Suprapubic skin (tissue), 4 donors: ENCODE measurements around the gene DOHH. TPM values are rescaled to one million over a fixed set of nuclear protein-coding genes. Genes with fewer than 3 reads are reported as not detected.

ENCODE experiments used
- DNase-seq, 2 donors: peaks; one replicate each; pipeline ENCODE4 v3.0.0-alpha.2; 2019; ENCODE audit warnings: low spot score in 2 of 2
- H3K27ac ChIP-seq: fragments of 200-600 bp; sonication (generic); one replicate; pipeline ENCODE4 v1.5.1; 2019
- H3K27me3 ChIP-seq: fragments of 200-600 bp; sonication (generic); one replicate; pipeline ENCODE4 v1.5.1; 2019
- H3K36me3 ChIP-seq: fragments of 200-600 bp; sonication (generic); one replicate; pipeline ENCODE4 v1.5.1; 2019
- H3K4me1 ChIP-seq: fragments of 200-600 bp; sonication (generic); one replicate; pipeline ENCODE4 v1.5.1; 2019
- H3K4me3 ChIP-seq: fragments of 200-600 bp; sonication (generic); one replicate; pipeline ENCODE4 v1.5.1; 2019; ENCODE audit warnings: mild to moderate bottlenecking
- H3K9me3 ChIP-seq: fragments of 200-600 bp; sonication (generic); one replicate; pipeline ENCODE4 v1.5.1; 2019
- EP300 ChIP-seq: sonication (generic); formaldehyde crosslinking; IDR thresholded peaks from one replicate; pipeline ENCODE4 v1.6.1; 2017; ENCODE audit warnings: antibody characterized with exemption
- POLR2A ChIP-seq, 2 donors: fragments of 450-650 bp; IDR thresholded peaks; one replicate each; pipeline ENCODE4 v1.6.1; 2017; ENCODE audit warnings: antibody characterized with exemption in 2 of 2, mild to moderate bottlenecking in 2 of 2, moderate library complexity in 2 of 2
- POLR2AphosphoS5 ChIP-seq, 3 donors: sonication (generic); formaldehyde crosslinking; IDR thresholded peaks; one replicate each; pipeline ENCODE4 v1.6.1; 2017; ENCODE audit warnings: antibody characterized with exemption in 3 of 3
- WGBS: methylation state at CpG from one replicate; pipeline ENCODE4 v1.1.5; 2018; 5-methylcytosine and 5-hydroxymethylcytosine counted together
- total RNA-seq, 4 donors: library from RNA; depleted of rRNA; stranded (reverse); fragments of >200 nt; gene quantifications; one replicate each; pipeline ENCODE4 v1.1.0, GENCODE V29; 2016
- TF ChIP-seq, protein P1 (sequence below), 2 donors: fragments of 200-600 bp in 1 of 2; fragments of 450-650 bp in 1 of 2; sonication (generic) in 1 of 2; IDR thresholded peaks; one replicate each; pipeline ENCODE4 v1.5.1; 2016 to 2019; ENCODE audit warnings: antibody characterized with exemption in 2 of 2, mild to moderate bottlenecking in 1 of 2, moderate library complexity in 1 of 2

DOHH gene
- total RNA-seq, 4 donors from 2014 or later = 10.9 to 21.7 (median 17.9) TPM

- no peaks in the 10 kb centered on the region for H3K4me1 ChIP-seq
- H3K27me3 ChIP-seq = no peaks in the 10 kb centered on the region
- no peaks in the 10 kb centered on the region for H3K9me3 ChIP-seq
- peak in 1 of 2 donors; percentile 50 for DNase-seq
- H3K4me3 ChIP-seq = no peak overlapping the region
- WGBS = 76% methylated on average over 5 of the region's 28 CpGs
- peaks cover 76% of the 10 kb centered on the region for H3K36me3 ChIP-seq
- TF ChIP-seq, protein P1, sequence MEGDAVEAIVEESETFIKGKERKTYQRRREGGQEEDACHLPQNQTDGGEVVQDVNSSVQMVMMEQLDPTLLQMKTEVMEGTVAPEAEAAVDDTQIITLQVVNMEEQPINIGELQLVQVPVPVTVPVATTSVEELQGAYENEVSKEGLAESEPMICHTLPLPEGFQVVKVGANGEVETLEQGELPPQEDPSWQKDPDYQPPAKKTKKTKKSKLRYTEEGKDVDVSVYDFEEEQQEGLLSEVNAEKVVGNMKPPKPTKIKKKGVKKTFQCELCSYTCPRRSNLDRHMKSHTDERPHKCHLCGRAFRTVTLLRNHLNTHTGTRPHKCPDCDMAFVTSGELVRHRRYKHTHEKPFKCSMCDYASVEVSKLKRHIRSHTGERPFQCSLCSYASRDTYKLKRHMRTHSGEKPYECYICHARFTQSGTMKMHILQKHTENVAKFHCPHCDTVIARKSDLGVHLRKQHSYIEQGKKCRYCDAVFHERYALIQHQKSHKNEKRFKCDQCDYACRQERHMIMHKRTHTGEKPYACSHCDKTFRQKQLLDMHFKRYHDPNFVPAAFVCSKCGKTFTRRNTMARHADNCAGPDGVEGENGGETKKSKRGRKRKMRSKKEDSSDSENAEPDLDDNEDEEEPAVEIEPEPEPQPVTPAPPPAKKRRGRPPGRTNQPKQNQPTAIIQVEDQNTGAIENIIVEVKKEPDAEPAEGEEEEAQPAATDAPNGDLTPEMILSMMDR (IDR thresholded peaks at IDR 0.05) = no peak
- TF ChIP-seq POLR2A (IDR thresholded peaks at IDR 0.05) (no peak), EP300 (no peak), POLR2AphosphoS5 (IDR thresholded peaks at IDR 0.05) (no peak)
- no peak overlapping the region for H3K27ac ChIP-seq
Measured at GRCh38 chr19:3526507-3527237, 26.2 kb upstream of the DOHH start.

DNA sequence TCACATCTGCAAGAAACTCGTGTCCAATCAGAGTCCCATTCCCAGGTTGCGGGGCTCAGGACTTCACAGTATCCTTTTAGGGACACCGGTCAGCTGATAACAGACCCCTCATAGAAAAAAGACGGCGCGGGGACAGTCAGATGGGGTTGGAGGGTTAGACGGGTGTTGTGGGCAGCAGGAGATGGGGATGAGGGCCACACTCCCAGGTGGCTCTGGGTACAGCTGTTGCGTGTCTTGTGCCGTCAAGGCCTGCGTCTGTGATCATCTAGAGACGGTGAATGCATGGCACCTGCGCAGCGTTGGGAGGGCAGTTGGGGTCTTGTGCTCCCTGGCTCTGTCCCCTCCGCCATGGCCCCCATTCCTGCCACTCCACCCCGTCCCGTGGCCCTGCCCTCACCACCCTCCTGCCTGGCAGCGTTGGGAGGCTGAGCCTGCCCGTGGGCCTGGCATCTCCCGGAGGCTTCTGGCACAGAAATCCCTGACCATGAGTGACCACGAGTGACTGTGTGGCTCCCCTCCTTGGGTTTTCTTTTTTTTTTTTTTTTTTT is 24.5 kb upstream of the DOHH start:
- no peak for TF ChIP-seq POLR2AphosphoS5 (IDR thresholded peaks at IDR 0.05)
- TF ChIP-seq EP300 = no peak
- TF ChIP-seq POLR2A (IDR thresholded peaks at IDR 0.05) = no peak
- TF ChIP-seq, protein P1 (IDR thresholded peaks at IDR 0.05) = no peak
- DNase-seq = no peak
- Histone ChIP-seq H3K27me3 (no peaks in the 10 kb centered on the region), H3K4me1 (peaks cover 17% of the 10 kb centered on the region), H3K9me3 (no peaks in the 10 kb centered on the region), H3K4me3 (no peak overlapping the region), H3K36me3 (peaks cover 63% of the 10 kb centered on the region), H3K27ac (no peak overlapping the region)
- WGBS = 95% methylated on average over 20 of the region's 20 CpGs

GRCh38 chr19:3524078-3524842 is 23.8 kb upstream of the DOHH start:
- TF ChIP-seq POLR2AphosphoS5 (IDR thresholded peaks at IDR 0.05) = no peak
- no peak for TF ChIP-seq POLR2A (IDR thresholded peaks at IDR 0.05)
- peak in 1 of 2 donors; percentile 50 for DNase-seq
- Histone ChIP-seq H3K4me1 (peaks cover 19% of the 10 kb centered on the region), H3K9me3 (no peaks in the 10 kb centered on the region), H3K27ac (no peak overlapping the region), H3K4me3 (no peak overlapping the region), H3K27me3 (no peaks in the 10 kb centered on the region), H3K36me3 (peaks cover 70% of the 10 kb centered on the region)
- WGBS = 93% methylated on average over 28 of the region's 33 CpGs

DNA sequence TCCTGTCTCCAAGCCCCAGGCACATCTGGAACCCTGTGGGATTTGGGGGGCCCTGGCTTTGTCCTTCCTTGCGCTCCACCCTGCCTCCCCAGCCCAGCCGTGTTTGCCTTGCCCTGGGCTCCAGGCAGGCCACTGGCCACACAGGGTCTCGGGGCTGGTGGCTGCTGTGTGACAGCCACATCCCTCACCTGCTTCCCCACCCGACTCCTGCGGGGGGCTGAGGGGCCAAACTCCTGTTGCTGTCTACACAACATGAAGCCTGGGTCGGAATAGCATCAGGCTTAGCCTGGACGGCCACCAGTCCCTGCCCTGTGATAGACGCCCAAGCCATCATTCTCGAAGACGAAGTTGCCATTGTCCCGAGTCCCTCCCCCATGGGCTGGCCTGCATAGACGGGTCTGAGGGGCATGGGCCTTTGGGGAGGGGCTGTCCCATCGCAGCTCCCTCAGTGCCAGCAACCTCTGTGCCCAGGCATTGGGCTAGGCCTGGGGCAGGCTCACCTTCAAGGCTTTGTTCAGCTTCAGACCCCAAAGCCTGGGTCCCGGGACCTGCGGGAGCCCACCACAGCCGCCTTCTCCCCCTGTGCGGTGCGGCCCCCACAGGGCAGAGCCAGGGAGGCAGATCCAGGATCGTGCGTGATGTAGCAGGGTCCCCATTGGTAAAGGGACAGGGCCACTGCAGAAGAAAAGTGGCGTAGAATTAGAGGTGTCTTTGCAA is 23.0 kb upstream of the DOHH start:
- WGBS = 93% methylated on average over 3 of the region's 21 CpGs
- H3K27me3 ChIP-seq = no peaks in the 10 kb centered on the region
- TF ChIP-seq POLR2A (IDR thresholded peaks at IDR 0.05) = no peak
- TF ChIP-seq, protein P1 (IDR thresholded peaks at IDR 0.05) = no peak
- no peak for TF ChIP-seq EP300
- TF ChIP-seq POLR2AphosphoS5 (IDR thresholded peaks at IDR 0.05) = no peak
- no peak overlapping the region for H3K4me3 ChIP-seq
- H3K36me3 ChIP-seq = peaks cover 72% of the 10 kb centered on the region
- no peaks in the 10 kb centered on the region for H3K9me3 ChIP-seq
- H3K4me1 ChIP-seq = peaks cover 19% of the 10 kb centered on the region
- no peak overlapping the region for H3K27ac ChIP-seq
- DNase-seq = no peak

DNA sequence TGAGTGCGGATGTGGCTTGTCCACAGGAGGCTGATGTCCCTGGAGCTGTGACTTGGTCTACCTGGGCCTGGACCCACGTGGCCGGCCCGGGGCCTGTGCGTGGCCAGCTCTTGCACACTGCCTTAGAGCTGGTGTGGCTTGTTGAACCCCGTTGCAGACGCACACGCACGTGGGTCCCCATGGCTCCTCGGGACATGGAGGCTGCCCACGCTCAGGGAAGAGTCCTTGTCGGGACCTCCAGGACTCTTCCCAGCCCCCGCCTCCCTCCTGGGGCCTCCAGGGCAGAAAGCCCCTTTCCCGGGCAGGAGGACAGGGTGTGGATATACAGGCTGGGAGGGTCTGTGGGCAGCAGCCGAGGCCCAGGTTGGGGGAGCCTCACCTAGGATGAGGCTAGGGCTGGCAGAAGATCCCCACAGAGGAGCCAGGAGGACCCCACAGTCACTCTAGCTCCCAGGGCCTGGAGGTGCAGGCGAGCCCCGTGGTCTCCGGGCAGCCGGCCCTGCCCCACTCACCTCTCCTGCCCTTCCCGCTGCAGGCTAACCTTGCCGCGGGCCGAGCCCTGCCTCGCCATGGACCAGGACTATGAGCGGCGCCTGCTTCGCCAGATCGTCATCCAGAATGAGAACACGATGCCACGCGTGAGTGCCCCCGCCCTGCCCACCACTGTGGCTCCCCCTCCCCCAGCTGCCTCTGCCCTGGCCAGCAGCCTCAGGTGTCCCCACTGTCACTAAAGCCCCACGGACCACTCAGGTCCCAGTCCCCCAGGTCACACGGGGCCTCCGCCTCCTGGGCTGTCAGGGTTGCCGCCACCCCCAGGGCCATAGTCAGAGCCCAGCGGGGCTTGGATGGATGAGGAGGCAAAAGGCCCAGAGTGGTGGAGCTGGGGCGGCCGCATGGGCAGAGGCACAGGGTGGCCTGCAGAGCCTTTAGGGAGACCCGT is 22.2 kb upstream of the DOHH start:
- WGBS = 92% methylated on average over 28 of the region's 40 CpGs
- TF ChIP-seq, protein P1 (IDR thresholded peaks at IDR 0.05) = no peak
- no peak for TF ChIP-seq POLR2A (IDR thresholded peaks at IDR 0.05)
- no peak for TF ChIP-seq EP300
- no peak for TF ChIP-seq POLR2AphosphoS5 (IDR thresholded peaks at IDR 0.05)
- H3K36me3 ChIP-seq = peaks cover 67% of the 10 kb centered on the region
- peak in 1 of 2 donors; percentile 58 for DNase-seq
- H3K4me1 ChIP-seq = peaks cover 19% of the 10 kb centered on the region
- no peak overlapping the region for H3K4me3 ChIP-seq
- H3K9me3 ChIP-seq = no peaks in the 10 kb centered on the region
- H3K27ac ChIP-seq = no peak overlapping the region
- H3K27me3 ChIP-seq = no peaks in the 10 kb centered on the region
